ENCODE results near the gene ARL8B.

Gene ARL8B

GRCh38 chr3:5188419-5189221 lies 66.5 kb downstream of the ARL8B start:
- no peak for DNase-seq

DNA sequence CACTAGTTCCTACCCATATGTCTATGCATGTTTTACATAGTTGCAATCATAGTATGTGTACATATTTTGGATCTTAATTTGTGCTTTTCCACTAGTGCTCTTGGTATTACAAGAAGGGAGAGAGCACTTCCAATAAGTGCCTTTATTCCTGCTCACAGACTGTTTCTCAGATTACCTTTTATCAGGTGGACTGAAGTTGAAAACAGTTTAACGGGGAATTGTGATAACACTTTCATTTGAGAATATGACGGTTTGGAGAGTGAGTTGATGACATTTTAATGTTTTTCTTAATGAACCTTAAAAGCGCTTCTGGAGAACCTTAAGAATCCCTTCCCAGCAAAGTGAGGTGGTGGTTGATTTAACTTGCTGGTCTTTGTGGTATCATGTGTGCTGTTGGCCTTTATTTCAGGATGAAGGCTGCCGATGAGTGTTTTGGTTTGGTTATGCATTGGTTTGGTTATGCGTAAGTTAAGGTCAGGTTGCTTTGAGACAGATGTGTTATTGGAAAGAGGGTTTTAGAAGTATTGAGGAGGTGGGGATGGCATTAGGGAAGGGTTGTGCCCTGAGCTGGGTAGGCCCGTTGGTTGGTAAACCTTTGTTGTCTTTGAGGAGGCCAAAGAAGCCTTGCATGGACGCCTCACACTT lies 68.2 kb downstream of the ARL8B start:
- no peak for DNase-seq

GRCh38 chr3:5191555-5192304 lies 69.6 kb downstream of the ARL8B start:
- no peak for DNase-seq

DNA sequence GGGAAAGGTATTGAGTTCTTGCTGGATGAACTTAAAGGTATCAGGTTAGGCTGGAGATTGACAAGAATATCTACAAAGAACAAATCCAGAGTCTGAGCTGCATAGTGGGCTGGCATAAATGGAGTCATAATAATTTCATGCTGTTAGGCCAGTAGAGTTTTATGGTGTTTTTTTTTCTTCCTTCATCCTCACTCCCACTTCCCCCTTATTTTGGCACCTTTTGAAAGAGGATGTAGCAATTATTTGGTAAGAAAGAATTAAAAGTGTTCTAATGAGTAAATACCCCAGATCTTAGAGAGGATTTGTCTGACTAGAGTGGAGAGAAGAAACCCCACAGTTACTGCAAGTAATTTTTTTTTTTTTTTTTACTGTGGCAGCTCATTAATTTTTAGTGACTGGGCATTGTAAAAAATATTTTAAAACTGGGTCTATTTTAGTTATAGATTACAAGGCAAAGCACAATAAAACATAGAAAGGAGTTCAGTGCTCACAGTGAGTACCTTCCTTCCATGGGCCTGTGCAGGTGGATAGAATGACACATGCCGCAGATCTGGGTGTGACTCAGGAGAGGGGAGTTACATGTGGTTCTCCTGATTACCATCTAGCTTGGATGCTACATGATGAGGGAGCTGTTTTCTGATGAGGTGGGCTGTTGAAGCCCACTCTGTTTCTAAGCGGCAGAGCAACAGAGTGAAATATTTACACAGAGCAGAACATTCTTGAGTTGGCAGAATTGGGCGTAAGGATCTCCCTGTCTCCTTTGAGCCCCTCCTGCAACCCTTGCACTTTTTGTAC lies 70.7 kb downstream of the ARL8B start:
- no peak for DNase-seq

- DNase-seq = no peak
These were observed 72.2 kb downstream of the ARL8B start for GRCh38 chr3:5194341-5194740.

GRCh38 chr3:5194801-5195509 lies 72.9 kb downstream of the ARL8B start:
- DNase-seq = no peak

- DNase-seq = no peak
These were observed 73.5 kb downstream of the ARL8B start for GRCh38 chr3:5195605-5196004.

GRCh38 chr3:5197022-5197421 lies 74.9 kb downstream of the ARL8B start:
- DNase-seq = no peak

GRCh38 chr3:5197470-5198312 lies 75.6 kb downstream of the ARL8B start:
- DNase-seq = no peak

- DNase-seq = no peak
These were observed 76.2 kb downstream of the ARL8B start for GRCh38 chr3:5198313-5198677.

GRCh38 chr3:5198986-5199731 lies 77.1 kb downstream of the ARL8B start:
- no peak for DNase-seq

DNA sequence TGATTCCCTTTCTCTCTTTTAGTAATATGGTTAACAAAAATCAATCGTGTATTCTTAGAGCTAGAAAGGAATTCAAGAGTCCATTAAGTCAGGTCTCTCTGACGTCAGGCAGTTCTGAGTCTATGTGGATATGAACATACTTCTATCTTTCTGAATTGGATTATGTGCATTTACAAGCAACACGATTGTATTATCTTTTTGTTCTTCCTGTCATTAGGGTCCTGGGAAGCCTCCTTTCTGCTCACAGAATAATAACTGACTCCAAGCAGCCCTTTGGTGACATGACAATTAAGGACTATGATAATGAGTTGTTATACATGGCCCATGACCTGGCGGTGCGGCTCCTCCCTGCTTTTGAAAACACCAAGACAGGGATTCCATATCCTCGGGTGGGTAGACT lies 79.4 kb downstream of the ARL8B start:
- no peak for DNase-seq

GRCh38 chr3:5202222-5202621 lies 80.1 kb downstream of the ARL8B start:
- DNase-seq = no peak

DNA sequence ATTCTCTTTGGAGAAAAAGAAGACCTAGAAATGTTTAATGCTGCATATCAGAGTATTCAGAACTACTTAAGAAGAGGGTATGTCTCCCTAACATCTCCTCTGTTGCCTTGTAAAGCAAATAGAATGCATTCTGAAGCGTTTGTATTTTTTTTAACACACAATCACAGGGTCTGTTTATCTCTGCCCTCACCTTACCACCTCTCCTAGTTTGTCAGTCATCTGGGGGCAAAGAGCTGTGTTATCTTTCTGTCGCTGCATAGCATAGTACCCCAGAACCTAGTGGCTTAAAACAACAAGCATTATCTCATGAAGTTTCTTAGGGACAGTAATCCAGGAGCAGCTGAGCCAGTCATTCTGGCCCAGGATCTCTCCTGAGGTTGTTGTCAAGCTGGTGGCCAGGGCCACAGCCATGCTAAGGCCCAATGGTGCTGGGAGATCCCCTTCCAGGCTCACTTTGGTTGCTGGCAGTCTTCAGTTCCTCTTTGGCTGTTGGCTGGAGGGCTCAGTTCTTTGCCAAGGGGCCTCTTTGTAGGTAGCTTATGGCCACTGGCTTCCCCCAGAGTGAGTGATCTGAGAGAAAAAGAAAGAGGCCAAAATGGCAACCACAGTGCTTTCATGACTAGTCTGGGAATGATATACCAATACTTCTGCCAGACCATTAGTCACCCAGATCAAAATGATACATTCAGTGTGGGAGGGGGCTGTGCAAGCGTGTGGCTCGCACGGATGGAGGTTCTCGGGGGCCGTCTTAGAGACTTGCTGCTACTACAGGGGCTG lies 83.3 kb downstream of the ARL8B start:
- DNase-seq = no peak

- DNase-seq = no peak
These were observed 88.8 kb downstream of the ARL8B start for GRCh38 chr3:5210926-5211325.

DNA sequence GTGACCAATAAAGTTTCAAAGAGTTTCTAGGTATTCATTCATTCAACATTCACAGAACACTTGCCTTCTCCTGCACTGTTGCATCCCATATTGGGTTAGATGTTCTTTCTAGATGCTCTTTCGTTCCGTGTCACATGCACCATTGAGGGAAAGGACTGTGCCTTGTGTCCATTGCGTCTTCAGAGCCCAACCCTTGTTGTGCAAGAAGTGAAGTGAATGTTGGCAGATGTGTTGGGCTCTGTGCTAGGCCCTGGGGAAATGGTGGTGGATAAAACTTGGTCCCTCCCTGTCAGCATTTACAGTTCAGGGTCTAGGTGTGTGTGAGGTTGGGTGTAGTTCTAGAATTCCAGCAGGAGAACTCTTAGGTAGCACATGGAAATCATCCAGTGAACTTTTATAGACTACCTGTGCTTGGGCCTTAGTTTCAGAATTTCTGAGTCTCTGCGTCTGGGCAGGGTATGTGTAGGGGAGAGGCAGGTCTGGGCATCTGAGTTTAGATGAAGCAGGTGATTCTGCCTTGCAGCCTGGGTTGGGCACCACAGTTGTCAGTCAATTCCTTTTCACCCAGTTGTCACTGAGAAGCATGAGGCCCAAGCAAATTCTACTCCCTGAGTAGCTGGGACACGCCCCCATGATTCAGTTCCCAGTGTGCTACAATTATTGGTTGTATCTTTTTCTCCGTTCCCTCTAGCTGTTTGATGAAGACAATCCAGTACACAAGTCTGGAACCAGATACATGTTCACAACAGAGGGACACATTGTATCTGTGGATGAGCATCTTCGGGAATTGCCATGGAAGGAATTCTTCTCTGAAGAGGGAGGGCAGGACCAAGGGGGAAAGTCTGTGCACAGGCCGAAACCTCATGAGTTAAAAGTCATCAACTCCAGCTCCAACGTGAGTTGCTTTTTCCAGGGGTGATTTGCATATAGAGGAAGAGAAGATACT lies 90.8 kb downstream of the ARL8B start:
- no peak for DNase-seq

DNA sequence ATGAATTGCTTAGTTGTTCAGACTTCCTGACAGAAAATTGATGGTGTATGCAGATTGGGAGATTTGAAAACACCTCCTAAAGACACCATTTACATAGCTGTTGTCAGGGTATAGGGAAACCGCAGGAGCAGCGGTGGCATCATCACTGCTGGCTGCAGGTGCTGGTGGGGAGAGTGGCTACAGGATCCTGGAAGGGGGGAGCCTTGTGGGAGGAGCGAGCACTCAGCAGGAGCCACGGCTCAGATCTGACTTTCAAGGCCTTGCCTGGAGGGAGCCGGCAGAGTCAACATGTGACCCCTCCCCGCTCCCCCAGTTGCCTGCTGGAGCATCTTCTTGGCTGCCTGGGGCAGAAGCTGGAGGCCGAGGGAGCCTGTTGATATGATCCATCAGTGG lies 91.5 kb downstream of the ARL8B start:
- DNase-seq = no peak

- DNase-seq = no peak
These were observed 92.3 kb downstream of the ARL8B start for GRCh38 chr3:5214352-5214751.
